ENCODE results near the gene KCNAB1. TPM values are rescaled to one million over a fixed set of nuclear protein-coding genes. Genes with fewer than 3 reads are reported as not detected.

Gene KCNAB1
- total RNA-seq, 2 donors from 2014 or later = not detected

Other genes starting within 250 kb of the KCNAB1 start
- 100 to 1,000 TPM; 116 to 122 TPM for gene GMPS, start 249.9 kb upstream of the KCNAB1 start, total RNA-seq

Data from activated naive CD4-positive, alpha-beta T cell treated with anti-CD3 and anti-CD28 coated beads, Interleukin-2, amount 50 U/mL, for 72 hours (primary cell).